ENCODE measurements around the gene HOXA11. TPM values are rescaled to one million over a fixed set of nuclear protein-coding genes. Genes with fewer than 3 reads are reported as not detected.

The HOXA11 gene
- polyA plus RNA-seq, 1 experiment = 34.0 TPM

- H3K4me3 ChIP-seq (ENCODE audit: low read depth, low read length) = no peak overlapping the region
- H3K36me3 ChIP-seq (ENCODE audit: control insufficient read depth, insufficient read depth, low read length) = peaks cover 1% of the 10 kb centered on the region; the same call in 1 of the 2 replicates
- CTCF ChIA-PET = interaction anchor here (1.0 to 5.9 kb wide), 5 partner anchors 9 to 287 kb away, joined by 3 to 59 read pairs (median 7); partner anchors contain the start of gene HOXA4
- DNase-seq (ENCODE audit: low read depth) = no peak
- no peaks in the 10 kb centered on the region for H3K27me3 ChIP-seq (ENCODE audit: control insufficient read depth, insufficient read depth, low read length)
- POLR2A ChIA-PET = no interaction called here
- no peak for TF ChIP-seq CTCF (IDR thresholded peaks at IDR 0.05; ENCODE audit: insufficient read depth, low read depth, low read length)
These were observed 43.7 kb downstream of the HOXA11 start for GRCh38 chr7:27141137-27141922.

GRCh38 chr7:27140126-27140857 lies 44.7 kb downstream of the HOXA11 start:
- ChIA-PET CTCF (interaction anchor here (1.0 to 5.9 kb wide), 5 partner anchors 9 to 286 kb away, joined by 3 to 59 read pairs (median 7); partner anchors contain the start of gene HOXA4), POLR2A (no interaction called here)
- Histone ChIP-seq H3K27me3 (ENCODE audit: control insufficient read depth, insufficient read depth, low read length) (no peaks in the 10 kb centered on the region), H3K36me3 (ENCODE audit: control insufficient read depth, insufficient read depth, low read length) (no peaks in the 10 kb centered on the region), H3K4me3 (ENCODE audit: low read depth, low read length) (no peak overlapping the region)
- DNase-seq (ENCODE audit: low read depth) = no peak
- no peak for TF ChIP-seq CTCF (IDR thresholded peaks at IDR 0.05; ENCODE audit: insufficient read depth, low read depth, low read length)

- no peak overlapping the region for H3K4me3 ChIP-seq (ENCODE audit: low read depth, low read length)
- ChIA-PET POLR2A (no interaction called here), CTCF (interaction anchor here (1.0 to 5.9 kb wide), 3 partner anchors 8 to 285 kb away, joined by 3 to 59 read pairs (median 7); partner anchors contain the start of gene HOXA4)
- no peaks in the 10 kb centered on the region for H3K36me3 ChIP-seq (ENCODE audit: control insufficient read depth, insufficient read depth, low read length)
- no peak for DNase-seq (ENCODE audit: low read depth)
- TF ChIP-seq CTCF (IDR thresholded peaks at IDR 0.05; ENCODE audit: insufficient read depth, low read depth, low read length) = no peak
- no peaks in the 10 kb centered on the region for H3K27me3 ChIP-seq (ENCODE audit: control insufficient read depth, insufficient read depth, low read length)
These were observed 45.5 kb downstream of the HOXA11 start for GRCh38 chr7:27139334-27140125.

GRCh38 chr7:27138985-27139333 lies 46.1 kb downstream of the HOXA11 start:
- Histone ChIP-seq H3K27me3 (ENCODE audit: control insufficient read depth, insufficient read depth, low read length) (no peaks in the 10 kb centered on the region), H3K36me3 (ENCODE audit: control insufficient read depth, insufficient read depth, low read length) (no peaks in the 10 kb centered on the region), H3K4me3 (ENCODE audit: low read depth, low read length) (no peak overlapping the region)
- DNase-seq (ENCODE audit: low read depth) = no peak
- ChIA-PET CTCF (no interaction called here), POLR2A (no interaction called here)
- no peak for TF ChIP-seq CTCF (IDR thresholded peaks at IDR 0.05; ENCODE audit: insufficient read depth, low read depth, low read length)
